Gastroesophageal sphincter (tissue), 3 donors: ENCODE data around the gene FCAR.

Source experiments
- EP300 ChIP-seq: sonication (generic); formaldehyde crosslinking; IDR thresholded peaks from one replicate; pipeline ENCODE4 v1.6.1; 2017; ENCODE audit warnings: antibody characterized with exemption, mild to moderate bottlenecking
- POLR2A ChIP-seq, 2 donors: fragments of 450-650 bp; IDR thresholded peaks; one replicate each; pipeline ENCODE4 v1.6.1; 2017; ENCODE audit warnings: antibody characterized with exemption in 2 of 2, mild to moderate bottlenecking in 2 of 2, moderate library complexity in 1 of 2
- POLR2AphosphoS5 ChIP-seq: sonication (generic); formaldehyde crosslinking; IDR thresholded peaks from one replicate; pipeline ENCODE4 v1.6.1; 2017; ENCODE audit warnings: antibody characterized with exemption
- TF ChIP-seq, protein P1 (sequence below), 4 experiments: fragments of 200-600 bp in 2 of 4; fragments of 450-650 bp in 2 of 4; sonication (generic) in 1 of 4; IDR thresholded peaks; one replicate each; pipeline ENCODE4 v1.5.1; 2017 to 2019; ENCODE audit warnings: antibody characterized with exemption in 4 of 4, mild to moderate bottlenecking in 2 of 4, moderate library complexity in 2 of 4

GRCh38 chr19:54896036-54896435, 22.0 kb downstream of the FCAR start:
- TF ChIP-seq POLR2A (IDR thresholded peaks at IDR 0.05) (no peak), POLR2AphosphoS5 (no peak), EP300 (no peak)
- TF ChIP-seq, protein P1, sequence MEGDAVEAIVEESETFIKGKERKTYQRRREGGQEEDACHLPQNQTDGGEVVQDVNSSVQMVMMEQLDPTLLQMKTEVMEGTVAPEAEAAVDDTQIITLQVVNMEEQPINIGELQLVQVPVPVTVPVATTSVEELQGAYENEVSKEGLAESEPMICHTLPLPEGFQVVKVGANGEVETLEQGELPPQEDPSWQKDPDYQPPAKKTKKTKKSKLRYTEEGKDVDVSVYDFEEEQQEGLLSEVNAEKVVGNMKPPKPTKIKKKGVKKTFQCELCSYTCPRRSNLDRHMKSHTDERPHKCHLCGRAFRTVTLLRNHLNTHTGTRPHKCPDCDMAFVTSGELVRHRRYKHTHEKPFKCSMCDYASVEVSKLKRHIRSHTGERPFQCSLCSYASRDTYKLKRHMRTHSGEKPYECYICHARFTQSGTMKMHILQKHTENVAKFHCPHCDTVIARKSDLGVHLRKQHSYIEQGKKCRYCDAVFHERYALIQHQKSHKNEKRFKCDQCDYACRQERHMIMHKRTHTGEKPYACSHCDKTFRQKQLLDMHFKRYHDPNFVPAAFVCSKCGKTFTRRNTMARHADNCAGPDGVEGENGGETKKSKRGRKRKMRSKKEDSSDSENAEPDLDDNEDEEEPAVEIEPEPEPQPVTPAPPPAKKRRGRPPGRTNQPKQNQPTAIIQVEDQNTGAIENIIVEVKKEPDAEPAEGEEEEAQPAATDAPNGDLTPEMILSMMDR (IDR thresholded peaks at IDR 0.05) = no peak
